ENCODE results near the gene MAMSTR. TPM values are rescaled to one million over a fixed set of nuclear protein-coding genes. Genes with fewer than 3 reads are reported as not detected.
A peak's percentile ranks its signal among the peaks of the same experiment; 100 is the strongest.

Gene MAMSTR
- total and polyA plus RNA-seq, 9 of the 15 experiments (the other 6 are each of a cell fraction or from before 2014, with no cell fraction given) = 0.08 to 1.00 (median 0.40) TPM; not detected in 1

- 88% methylated on average over 19 of the region's 38 CpGs for WGBS (ENCODE audit: insufficient coverage, low coverage, missing lambda C conversion rate)
- no TSS peak for BruUV-seq (replicated peaks)
These were observed 15.6 kb upstream of the MAMSTR start for GRCh38 chr19:48735031-48735615.

More at GRCh38 chr19:48735031-48735615, 15.6 kb upstream of the MAMSTR start:
- ATAC-seq (no peak), FAIRE-seq (no peak), DNase-seq (ENCODE audit: extremely low read depth in 1 of 4, low spot score in 3 of 4) (no peak)
- ChIA-PET POLR2A (no interaction called here), CTCF (ENCODE audit: low intra/inter-chr PET ratio) (no interaction called here)
- H3K4me2 ChIP-seq (ENCODE audit: insufficient read depth, low read length) = no peak overlapping the region
- H3K79me2 ChIP-seq (ENCODE audit: control insufficient read depth, insufficient read depth, low read length) = peaks cover 4% of the 10 kb centered on the region; the same call in 1 of the 3 replicates
- no peak overlapping the region for H2AFZ ChIP-seq (ENCODE audit: low read depth, low read length)
- intact Hi-C loops (cut with micrococcal nuclease) = loop anchor here (5.0 kb wide), 1 partner anchor 88 kb away; the partner anchor contains the start of gene CA11
- H3K9ac ChIP-seq (ENCODE audit: insufficient read depth in 1 of 2, low read depth in 2 of 2, low read length in 2 of 2) = no peak overlapping the region
- no peaks in the 10 kb centered on the region for H4K20me1 ChIP-seq (replicated peaks; ENCODE audit: control insufficient read depth, insufficient read depth, low read length)
- H3K27me3 ChIP-seq (ENCODE audit: control insufficient read depth in 2 of 2, insufficient read depth in 2 of 2, low read length in 2 of 2) = no peaks in the 10 kb centered on the region
- H3K36me3 ChIP-seq (ENCODE audit: control insufficient read depth, insufficient read depth, low read length) = no peaks in the 10 kb centered on the region
- H3K4me1 ChIP-seq (replicated peaks in 1 of 2; ENCODE audit: control insufficient read depth in 2 of 2, insufficient read depth in 2 of 2, low read length in 2 of 2) = peaks cover 24 to 36% of the 10 kb centered on the region in 2 experiments
- H3K9me1 ChIP-seq (ENCODE audit: control insufficient read depth, insufficient read depth, low read length) = no peaks in the 10 kb centered on the region
- no peak overlapping the region for H3K4me3 ChIP-seq
- no peaks in the 10 kb centered on the region for H3K9me3 ChIP-seq (replicated peaks; ENCODE audit: control insufficient read depth, insufficient read depth, low read depth, low read length)
- TF ChIP-seq, protein P1, sequence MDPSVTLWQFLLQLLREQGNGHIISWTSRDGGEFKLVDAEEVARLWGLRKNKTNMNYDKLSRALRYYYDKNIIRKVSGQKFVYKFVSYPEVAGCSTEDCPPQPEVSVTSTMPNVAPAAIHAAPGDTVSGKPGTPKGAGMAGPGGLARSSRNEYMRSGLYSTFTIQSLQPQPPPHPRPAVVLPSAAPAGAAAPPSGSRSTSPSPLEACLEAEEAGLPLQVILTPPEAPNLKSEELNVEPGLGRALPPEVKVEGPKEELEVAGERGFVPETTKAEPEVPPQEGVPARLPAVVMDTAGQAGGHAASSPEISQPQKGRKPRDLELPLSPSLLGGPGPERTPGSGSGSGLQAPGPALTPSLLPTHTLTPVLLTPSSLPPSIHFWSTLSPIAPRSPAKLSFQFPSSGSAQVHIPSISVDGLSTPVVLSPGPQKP (CRISPR knock-in tag; IDR thresholded peaks at IDR 0.05) = no peak
- TF ChIP-seq HCFC1 (IDR thresholded peaks at IDR 0.05; ENCODE audit: low read depth, low read length) (peak; percentile 73), MEF2A (IDR thresholded peaks at IDR 0.05; ENCODE audit: control insufficient read depth, low read depth, low read length) (no peak), ZBTB33 (CRISPR knock-in tag; IDR thresholded peaks at IDR 0.05) (peak; percentile 74; the same call in 1 of the 2 replicates), ZNF143 (CRISPR knock-in tag; IDR thresholded peaks at IDR 0.05) (peak; percentile 71), SIX5 (IDR thresholded peaks at IDR 0.05; ENCODE audit: borderline replicate concordance in 1 of 2, insufficient read depth in 1 of 2, low read depth in 1 of 2, low read length in 2 of 2) (peak; percentile 26 to 46; a peak in 2 of 4 replicates)
- in situ Hi-C loops (cut with MboI) = no loop called here
- no peak overlapping the region for H3K27ac ChIP-seq (ENCODE audit: extremely low read depth, low read depth, low read length)

Measured in K562 (cell line).